ENCODE results near the gene SDF4. TPM values are rescaled to one million over a fixed set of nuclear protein-coding genes. Genes with fewer than 3 reads are reported as not detected.

SDF4 gene
- total and polyA plus RNA-seq, 2 of the 4 experiments (the other 2 are of a cell fraction): 57.0 to 250 TPM

- intact Hi-C loops (cut with micrococcal nuclease) (no loop called here), in situ Hi-C loops (cut with MboI; ENCODE audit: low sequenced_read_pairs) (no loop called here), dilution Hi-C loops (cut with HindIII; ENCODE audit: low sequenced_read_pairs, unreplicated experiment) (no loop called here)
- Histone ChIP-seq H3K4me1 (ENCODE audit: control insufficient read depth, insufficient read depth, low read length) (peaks cover 4% of the 10 kb centered on the region), H3K18ac (ENCODE audit: low read depth, low read length) (no peak within 1 kb of the TSS), H3K9me3 (ENCODE audit: control insufficient read depth, insufficient read depth, low read length) (no peaks in the 10 kb centered on the region), H3K36me3 (ENCODE audit: control insufficient read depth, insufficient read depth, low read length) (peaks cover 25% of the 10 kb centered on the region), H2BK120ac (ENCODE audit: low read depth, low read length) (no peak within 1 kb of the TSS), H3K14ac (replicated peaks; ENCODE audit: low read depth, low read length) (no peak within 1 kb of the TSS), H2AK9ac (replicated peaks; ENCODE audit: low read depth, low read length, poor library complexity) (no peak within 1 kb of the TSS), H3K27ac (ENCODE audit: insufficient read depth, low read length) (no peak within 1 kb of the TSS), H3K4ac (ENCODE audit: low read depth, low read length) (no peak within 1 kb of the TSS), H4K20me1 (ENCODE audit: insufficient read depth, low read length) (peaks cover 8% of the 10 kb centered on the region), H3K9ac (ENCODE audit: low read depth, low read length) (no peak within 1 kb of the TSS), H3K27me3 (ENCODE audit: control insufficient read depth, insufficient read depth, low read length) (no peaks in the 10 kb centered on the region), H3K4me3 (ENCODE audit: insufficient read depth, low read depth, low read length) (no peak within 1 kb of the TSS), H4K5ac (ENCODE audit: low read depth, low read length) (no peak within 1 kb of the TSS), H2BK20ac (ENCODE audit: low read depth, low read length) (no peak within 1 kb of the TSS), H2AFZ (replicated peaks; ENCODE audit: low read length, poor library complexity) (no peak within 1 kb of the TSS), H2AK5ac (ENCODE audit: low read depth, low read length) (no peak within 1 kb of the TSS), H3K9me1 (ENCODE audit: insufficient read depth, low read length) (no peaks in the 10 kb centered on the region), H3K4me2 (ENCODE audit: low read depth, low read length) (no peak within 1 kb of the TSS), H3K56ac (ENCODE audit: extremely low read depth, insufficient read depth, low read length) (no peak within 1 kb of the TSS), H3K79me1 (ENCODE audit: low read depth in 1 of 2, low read length in 2 of 2) (peaks cover 0 to 6% of the 10 kb centered on the region in 2 experiments; a peak in 1 of 4 replicates), H2BK5ac (ENCODE audit: low read depth, low read length, poor library complexity, severe bottlenecking) (no peak within 1 kb of the TSS), H3K23ac (ENCODE audit: low read depth, low read length) (no peak within 1 kb of the TSS), H4K8ac (ENCODE audit: low read depth in 2 of 2, low read length in 2 of 2) (no peak within 1 kb of the TSS), H2BK15ac (ENCODE audit: low read depth, low read length) (no peak within 1 kb of the TSS), H4K91ac (ENCODE audit: insufficient read depth, low read depth, low read length) (no peak within 1 kb of the TSS)
- no peak for DNase-seq
- ChIA-PET POLR2A (ENCODE audit: unreplicated experiment) (no interaction called here), CTCF (no interaction called here)
- BruUV-seq (replicated peaks): no TSS peak
- no peak for ATAC-seq (ENCODE audit: low read depth)
- WGBS, 2 experiments (ENCODE audit: extremely low coverage in 2 of 2, insufficient read length in 1 of 2): 84% methylated on average over 25 of the region's 56 CpGs; no CpG with 5 or more reads in 1 of the 2 experiments
- TF ChIP-seq RCOR1 (IDR thresholded peaks at IDR 0.05; ENCODE audit: insufficient replicate concordance, low read length): no peak
- TF ChIP-seq NFE2L2 (IDR thresholded peaks at IDR 0.05; ENCODE audit: low read depth, low read length): no peak
- no peak for TF ChIP-seq FOS (IDR thresholded peaks at IDR 0.05; ENCODE audit: low read depth, low read length)
- no peak for TF ChIP-seq CTCF (conservative IDR thresholded peaks at IDR 0.05; ENCODE audit: low read depth, low read length)
- no peak for TF ChIP-seq MXI1 (IDR thresholded peaks at IDR 0.05; ENCODE audit: borderline replicate concordance, low read depth, low read length)
- no peak for TF ChIP-seq BHLHE40 (IDR thresholded peaks at IDR 0.05; ENCODE audit: low read depth, low read length)
- TF ChIP-seq MAFK (IDR thresholded peaks at IDR 0.05; ENCODE audit: low read depth, low read length): no peak
- TF ChIP-seq POLR2A (IDR thresholded peaks at IDR 0.05; ENCODE audit: low read depth, low read length): no peak
- TF ChIP-seq SMC3 (IDR thresholded peaks at IDR 0.05; ENCODE audit: low read depth, low read length): no peak
- no peak for TF ChIP-seq ELK1 (IDR thresholded peaks at IDR 0.05; ENCODE audit: borderline replicate concordance, low read depth, low read length)
- no peak for TF ChIP-seq USF2 (IDR thresholded peaks at IDR 0.05; ENCODE audit: low read depth, low read length)
- no peak for TF ChIP-seq CEBPB (IDR thresholded peaks at IDR 0.05; ENCODE audit: low read depth, low read length)
- no peak for TF ChIP-seq RFX5 (IDR thresholded peaks at IDR 0.05; ENCODE audit: low read depth, low read length)
- no peak for TF ChIP-seq MAZ (IDR thresholded peaks at IDR 0.05; ENCODE audit: borderline replicate concordance, low read depth, low read length)
- TF ChIP-seq CHD1 (IDR thresholded peaks at IDR 0.05; ENCODE audit: low read depth, low read length): no peak
Observed at GRCh38 chr1:1213345-1214265, 18.2 kb downstream of the SDF4 start, which contains the start of gene TNFRSF4. Gene TNFRSF4 (minus strand): TSS chr1:1214153. CDS start chr1:1214127, 26 bp downstream.

Measured in IMR-90 (cell line).